ENCODE data around the gene PDE3B.
"Not testable (repeated sequence)": the region's sequence is repeated elsewhere in the genome, so short reads cannot be mapped to it uniquely, and the experiment has no call there.

PDE3B gene

GRCh38 chr11:14626650-14627049 lies 17.0 kb upstream of the PDE3B start:
- no peak for DNase-seq
- no peak for TF ChIP-seq POLR2A (IDR thresholded peaks at IDR 0.05; ENCODE audit: low read length)

GRCh38 chr11:14633506-14634224 lies 9.9 kb upstream of the PDE3B start:
- DNase-seq = not testable (repeated sequence)

DNA sequence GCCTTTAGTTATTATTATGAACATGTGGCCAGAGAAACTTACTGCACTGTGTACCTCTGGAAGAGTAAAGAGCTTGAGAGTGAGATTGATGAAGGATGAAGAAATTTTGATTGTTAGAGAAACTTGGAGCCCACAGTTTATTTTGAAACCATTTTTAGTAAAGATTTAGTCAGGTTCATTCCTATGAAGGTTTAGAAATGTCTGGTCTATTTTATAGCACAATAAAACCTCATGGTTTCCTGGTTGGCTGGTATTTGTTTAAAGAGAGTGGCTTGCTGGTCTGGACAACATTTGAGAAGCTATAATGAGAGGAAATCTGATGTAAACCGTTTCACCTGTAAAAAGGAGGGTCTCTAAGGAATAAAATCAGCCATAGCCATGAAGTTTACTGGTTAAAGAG lies 8.8 kb upstream of the PDE3B start:
- TF ChIP-seq GATA1 (IDR thresholded peaks at IDR 0.05; ENCODE audit: low read depth, low read length) = no peak
- no peak for TF ChIP-seq POLR2A (IDR thresholded peaks at IDR 0.05; ENCODE audit: low read length)
- DNase-seq = no peak

GRCh38 chr11:14635546-14635945 lies 8.1 kb upstream of the PDE3B start:
- TF ChIP-seq GATA1 (IDR thresholded peaks at IDR 0.05; ENCODE audit: low read depth, low read length) (no peak), POLR2A (IDR thresholded peaks at IDR 0.05; ENCODE audit: low read length) (no peak)

DNA sequence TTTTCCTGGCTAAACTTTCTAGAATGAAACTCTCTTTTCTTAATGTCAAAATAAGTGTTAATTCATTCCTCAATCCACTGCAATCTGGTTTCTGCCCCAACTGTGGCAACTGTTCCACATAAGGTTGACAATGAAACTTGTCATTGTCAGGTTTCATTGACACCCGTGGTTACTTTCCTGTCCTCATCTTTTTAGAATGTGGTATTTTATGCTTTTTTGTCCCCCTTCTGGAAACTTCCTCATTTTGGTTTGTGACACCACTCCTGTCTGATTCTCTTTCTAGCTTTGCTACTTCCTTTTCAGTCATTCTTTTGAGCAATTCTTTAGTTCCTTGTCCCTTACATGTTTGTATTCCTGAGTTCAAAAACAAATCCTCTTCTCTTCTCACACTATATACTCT lies 7.5 kb upstream of the PDE3B start:
- DNase-seq = no peak

More at GRCh38 chr11:14635546-14635945, 8.1 kb upstream of the PDE3B start:
- DNase-seq = no peak

DNA sequence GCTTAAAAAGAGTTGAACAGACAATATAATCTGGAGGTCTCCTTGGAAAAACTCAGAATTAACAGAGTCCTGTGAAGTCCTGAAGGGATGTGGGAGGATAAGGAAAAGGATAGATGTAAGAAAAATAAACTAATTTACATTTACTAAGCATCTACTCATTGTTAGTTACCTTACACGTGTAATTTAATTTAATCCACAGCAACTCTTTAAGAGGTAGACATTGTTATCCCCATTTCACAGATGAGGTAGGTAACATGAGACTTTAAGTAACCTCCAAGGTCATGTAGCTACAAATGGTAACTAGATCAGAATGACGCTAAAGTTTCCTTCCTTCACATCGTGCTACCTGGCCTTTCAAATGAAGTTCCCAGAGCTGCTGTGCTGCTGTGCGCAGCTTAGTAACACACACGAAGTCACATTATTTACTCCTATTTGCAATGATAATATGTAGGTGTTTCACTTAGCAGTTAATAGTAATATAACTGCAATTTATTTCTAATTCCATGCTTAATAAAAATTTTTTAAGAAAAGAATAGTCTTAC lies 5.7 kb upstream of the PDE3B start:
- DNase-seq = no peak
- TF ChIP-seq GATA1 (IDR thresholded peaks at IDR 0.05; ENCODE audit: low read depth, low read length) (no peak), POLR2A (IDR thresholded peaks at IDR 0.05; ENCODE audit: low read length) (no peak)

More for the DNA sequence above, 7.5 kb upstream of the PDE3B start:
- TF ChIP-seq GATA1 (IDR thresholded peaks at IDR 0.05; ENCODE audit: low read depth, low read length) = no peak
- TF ChIP-seq POLR2A (IDR thresholded peaks at IDR 0.05; ENCODE audit: low read length) = no peak

GRCh38 chr11:14638561-14638960 lies 5.0 kb upstream of the PDE3B start:
- DNase-seq = peak; percentile 40 to 56
- no peak for TF ChIP-seq POLR2A (IDR thresholded peaks at IDR 0.05; ENCODE audit: low read length)
- no peak for TF ChIP-seq GATA1 (IDR thresholded peaks at IDR 0.05; ENCODE audit: low read depth, low read length)

GRCh38 chr11:14641801-14642200 lies 1.8 kb upstream of the PDE3B start:
- DNase-seq = no peak
- TF ChIP-seq POLR2A (IDR thresholded peaks at IDR 0.05; ENCODE audit: low read length) = no peak
- no peak for TF ChIP-seq GATA1 (IDR thresholded peaks at IDR 0.05; ENCODE audit: low read depth, low read length)

DNA sequence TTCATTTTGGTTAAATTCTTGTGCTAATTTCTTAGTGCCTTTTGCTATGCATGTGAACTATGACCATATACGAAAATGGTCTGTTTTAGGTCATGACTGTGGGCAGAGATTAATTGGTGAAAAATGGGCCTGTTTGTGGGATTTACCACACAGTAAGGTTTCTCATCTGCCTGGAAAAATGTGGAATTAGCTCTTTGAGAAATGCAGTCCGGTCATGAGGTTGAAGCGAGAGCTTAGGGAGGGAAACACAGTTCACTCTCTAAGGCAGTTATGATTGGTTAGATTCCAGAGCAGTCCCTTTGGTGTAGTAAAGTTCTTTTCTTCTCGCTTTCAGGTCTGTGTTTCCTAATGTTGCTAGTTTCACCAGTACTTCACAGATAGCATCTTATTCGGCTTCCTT lies 1.2 kb upstream of the PDE3B start:
- DNase-seq = peak in 1 of 2 experiments; percentile 41
- no peak for TF ChIP-seq POLR2A (IDR thresholded peaks at IDR 0.05; ENCODE audit: low read length)
- no peak for TF ChIP-seq GATA1 (IDR thresholded peaks at IDR 0.05; ENCODE audit: low read depth, low read length)

GRCh38 chr11:14642873-14643696 lies 519 bp upstream of the PDE3B start:
- DNase-seq = peak in 1 of 2 experiments; percentile 56
- no peak for TF ChIP-seq GATA1 (IDR thresholded peaks at IDR 0.05; ENCODE audit: low read depth, low read length)
- no peak for TF ChIP-seq POLR2A (IDR thresholded peaks at IDR 0.05; ENCODE audit: low read length)

DNA sequence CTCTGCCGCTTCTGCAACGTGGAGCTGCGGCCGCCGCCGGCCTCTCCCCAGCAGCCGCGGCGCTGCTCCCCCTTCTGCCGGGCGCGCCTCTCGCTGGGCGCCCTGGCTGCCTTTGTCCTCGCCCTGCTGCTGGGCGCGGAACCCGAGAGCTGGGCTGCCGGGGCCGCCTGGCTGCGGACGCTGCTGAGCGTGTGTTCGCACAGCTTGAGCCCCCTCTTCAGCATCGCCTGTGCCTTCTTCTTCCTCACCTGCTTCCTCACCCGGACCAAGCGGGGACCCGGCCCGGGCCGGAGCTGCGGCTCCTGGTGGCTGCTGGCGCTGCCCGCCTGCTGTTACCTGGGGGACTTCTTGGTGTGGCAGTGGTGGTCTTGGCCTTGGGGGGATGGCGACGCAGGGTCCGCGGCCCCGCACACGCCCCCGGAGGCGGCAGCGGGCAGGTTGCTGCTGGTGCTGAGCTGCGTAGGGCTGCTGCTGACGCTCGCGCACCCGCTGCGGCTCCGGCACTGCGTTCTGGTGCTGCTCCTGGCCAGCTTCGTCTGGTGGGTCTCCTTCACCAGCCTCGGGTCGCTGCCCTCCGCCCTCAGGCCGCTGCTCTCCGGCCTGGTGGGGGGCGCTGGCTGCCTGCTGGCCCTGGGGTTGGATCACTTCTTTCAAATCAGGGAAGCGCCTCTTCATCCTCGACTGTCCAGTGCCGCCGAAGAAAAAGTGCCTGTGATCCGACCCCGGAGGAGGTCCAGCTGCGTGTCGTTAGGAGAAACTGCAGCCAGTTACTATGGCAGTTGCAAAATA lies 816 bp downstream of the PDE3B start:
- DNase-seq = peak; percentile 75 to 81
- TF ChIP-seq GATA1 (IDR thresholded peaks at IDR 0.05; ENCODE audit: low read depth, low read length) (no peak), POLR2A (IDR thresholded peaks at IDR 0.05; ENCODE audit: low read length) (no peak)

GRCh38 chr11:14645015-14645912 lies 1.7 kb downstream of the PDE3B start:
- TF ChIP-seq POLR2A (IDR thresholded peaks at IDR 0.05; ENCODE audit: low read length) = no peak
- peak; percentile 54 to 71 for DNase-seq
